ENCODE results near the gene ZNF71. TPM values are rescaled to one million over a fixed set of nuclear protein-coding genes. Genes with fewer than 3 reads are reported as not detected.

Gene ZNF71
- total RNA-seq, result 4.9 and 5.4 TPM in 2 replicates

DNA sequence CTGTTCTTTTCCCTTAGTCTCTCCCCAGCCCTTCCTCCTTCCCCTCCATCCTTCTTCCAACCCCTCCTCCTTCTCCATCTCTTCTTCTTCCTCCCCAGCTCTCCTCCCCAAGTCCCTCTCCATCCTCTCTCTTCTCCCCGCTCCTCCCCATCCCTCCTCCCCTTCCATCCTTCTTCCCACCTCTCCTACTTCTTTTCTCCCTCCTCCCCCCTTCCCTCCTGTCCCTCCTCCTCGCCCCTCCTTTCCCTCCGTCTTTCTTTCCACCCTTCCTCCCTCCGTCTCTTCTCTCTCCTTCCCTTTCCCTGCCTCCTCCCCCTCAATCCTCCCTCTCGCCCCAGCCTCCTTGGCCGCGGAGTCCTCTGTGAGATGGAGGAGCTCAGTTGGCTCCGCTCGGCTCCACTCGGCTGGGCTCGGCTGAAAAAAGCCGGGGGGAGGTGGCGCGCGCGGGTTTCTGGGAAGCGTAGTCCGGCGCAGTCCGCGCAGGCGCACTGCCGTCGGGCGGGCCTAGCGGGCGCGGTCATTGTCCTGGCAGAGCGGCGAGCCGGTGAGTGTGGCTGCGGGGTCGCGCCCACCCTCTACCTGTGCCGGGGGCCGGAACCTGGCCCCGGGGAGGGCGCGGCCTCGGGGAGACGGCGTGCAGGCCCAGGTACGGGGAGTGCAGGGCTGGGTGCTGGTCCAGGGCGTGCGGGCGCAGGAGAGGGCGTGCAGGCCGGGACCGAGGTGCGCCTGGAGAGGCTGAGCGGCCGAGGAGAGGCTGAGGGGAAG, at the start of gene ZNF71:
ZNF71 (plus strand) TSS at position 520 of the 765 bp plus-strand sequence. CDS start 6,257 bp downstream, outside the sequence.
- H3K4me3 Mint-ChIP-seq (ENCODE audit: low read depth), result peak within 1 kb of the TSS; percentile 97
- intact Hi-C loops (cut with micrococcal nuclease), result loop anchor here (1.0 kb wide), 1 partner anchor 28 kb away; the partner anchor contains the start of gene ZNF470
- peaks cover 12% of the 10 kb centered on the region for H3K4me1 Mint-ChIP-seq (ENCODE audit: low read depth)
- peak; percentile 82 for DNase-seq (ENCODE audit: low spot score)
- H3K27me3 Mint-ChIP-seq (ENCODE audit: low read depth), result no peaks in the 10 kb centered on the region
- peak within 1 kb of the TSS; percentile 70 for H3K27ac Mint-ChIP-seq
- peaks cover 28% of the 10 kb centered on the region for H3K36me3 Mint-ChIP-seq (ENCODE audit: low read depth)
- H3K9me3 Mint-ChIP-seq, result peaks cover 51% of the 10 kb centered on the region

DNA sequence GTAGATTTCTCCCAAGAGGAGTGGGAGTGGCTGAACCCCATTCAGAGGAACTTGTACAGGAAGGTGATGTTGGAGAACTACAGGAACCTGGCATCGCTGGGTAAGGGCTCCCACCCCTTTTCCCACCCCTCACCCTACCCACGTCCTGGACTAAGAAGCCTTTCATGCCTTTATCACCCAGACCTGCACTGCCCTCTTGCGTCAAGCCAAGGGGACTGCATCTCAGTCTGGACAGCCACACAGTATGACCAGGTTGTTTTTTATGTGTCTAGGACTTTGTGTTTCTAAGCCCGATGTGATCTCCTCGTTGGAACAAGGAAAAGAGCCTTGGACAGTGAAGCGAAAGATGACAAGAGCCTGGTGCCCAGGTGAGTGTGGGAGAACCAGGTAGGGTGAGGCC, 47.6 kb upstream of the ZNF71 start:
- Mint-ChIP-seq H3K4me1 (ENCODE audit: low read depth) (no peaks in the 10 kb centered on the region), H3K27me3 (ENCODE audit: low read depth) (no peaks in the 10 kb centered on the region), H3K36me3 (ENCODE audit: low read depth) (peaks cover 34% of the 10 kb centered on the region), H3K9me3 (peaks cover 59% of the 10 kb centered on the region), H3K4me3 (ENCODE audit: low read depth) (no peak overlapping the region), H3K27ac (no peak overlapping the region)
- DNase-seq (ENCODE audit: low spot score), result no peak
- intact Hi-C loops (cut with micrococcal nuclease), result no loop called here

DNA sequence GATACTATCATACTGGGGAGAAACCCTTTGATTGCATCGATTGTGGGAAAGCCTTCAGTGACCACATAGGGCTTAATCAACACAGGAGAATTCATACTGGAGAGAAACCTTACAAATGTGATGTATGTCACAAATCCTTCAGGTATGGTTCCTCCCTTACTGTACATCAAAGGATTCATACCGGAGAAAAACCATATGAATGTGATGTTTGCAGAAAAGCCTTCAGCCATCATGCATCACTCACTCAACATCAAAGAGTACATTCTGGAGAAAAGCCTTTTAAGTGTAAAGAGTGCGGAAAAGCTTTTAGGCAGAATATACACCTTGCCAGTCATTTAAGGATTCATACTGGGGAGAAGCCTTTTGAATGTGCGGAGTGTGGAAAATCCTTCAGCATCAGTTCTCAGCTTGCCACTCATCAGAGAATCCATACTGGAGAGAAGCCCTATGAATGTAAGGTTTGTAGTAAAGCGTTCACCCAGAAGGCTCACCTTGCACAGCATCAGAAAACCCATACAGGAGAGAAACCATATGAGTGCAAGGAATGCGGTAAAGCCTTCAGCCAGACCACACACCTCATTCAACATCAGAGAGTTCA, 40.7 kb upstream of the ZNF71 start:
- Mint-ChIP-seq H3K9me3 (peaks cover 68% of the 10 kb centered on the region), H3K27ac (no peak overlapping the region), H3K4me1 (ENCODE audit: low read depth) (no peaks in the 10 kb centered on the region), H3K36me3 (ENCODE audit: low read depth) (peaks cover 28% of the 10 kb centered on the region), H3K27me3 (ENCODE audit: low read depth) (no peaks in the 10 kb centered on the region), H3K4me3 (ENCODE audit: low read depth) (no peak overlapping the region)
- DNase-seq (ENCODE audit: low spot score), result no peak
- intact Hi-C loops (cut with micrococcal nuclease), result no loop called here

DNA sequence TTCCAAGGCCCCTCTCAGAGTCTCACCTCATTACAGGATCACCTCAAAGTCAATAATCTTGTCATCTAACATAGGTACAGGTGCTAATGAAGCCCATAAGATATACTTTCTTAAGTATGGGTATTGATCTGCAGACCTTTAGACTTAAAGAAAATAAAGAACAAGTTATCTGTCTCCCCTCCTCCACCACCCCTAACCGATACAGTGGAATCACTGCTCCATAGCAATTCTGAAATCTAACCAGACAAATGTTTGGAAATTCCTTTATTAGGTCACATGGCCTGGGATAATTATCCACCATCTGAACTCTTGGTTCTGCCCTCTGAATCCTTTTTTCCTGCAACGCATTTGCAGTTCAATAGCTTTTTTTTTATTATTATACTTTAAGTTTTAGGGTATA, 32.3 kb upstream of the ZNF71 start:
- peaks cover 17% of the 10 kb centered on the region for H3K36me3 Mint-ChIP-seq (ENCODE audit: low read depth)
- DNase-seq (ENCODE audit: low spot score), result no peak
- H3K27me3 Mint-ChIP-seq (ENCODE audit: low read depth), result no peaks in the 10 kb centered on the region
- H3K4me1 Mint-ChIP-seq (ENCODE audit: low read depth), result peaks cover 2% of the 10 kb centered on the region
- H3K4me3 Mint-ChIP-seq (ENCODE audit: low read depth), result no peak overlapping the region
- no peak overlapping the region for H3K27ac Mint-ChIP-seq
- H3K9me3 Mint-ChIP-seq, result peaks cover 97% of the 10 kb centered on the region
- intact Hi-C loops (cut with micrococcal nuclease), result loop anchor here (10.0 kb wide), 1 partner anchor 158 kb away; the partner anchor contains the start of gene ZNF583

DNA sequence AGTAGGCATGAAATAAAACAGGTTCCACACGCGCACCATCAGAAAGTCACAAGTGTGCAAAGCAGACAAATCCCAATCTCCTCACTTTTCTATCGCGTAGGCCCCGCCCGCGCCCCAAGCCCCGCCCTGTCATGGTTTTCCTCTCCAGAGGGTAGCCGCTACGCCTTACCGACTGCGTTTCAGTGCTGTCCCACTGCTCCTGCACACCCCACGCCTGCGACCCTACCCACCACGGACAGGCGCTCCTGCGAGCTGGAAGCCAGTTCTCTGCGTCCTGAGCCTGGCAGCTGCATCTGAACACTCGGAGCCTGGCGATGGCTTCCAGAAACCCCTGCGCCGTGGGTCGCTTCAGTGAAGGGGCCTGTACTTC, 28.2 kb upstream of the ZNF71 start:
- Mint-ChIP-seq H3K27me3 (ENCODE audit: low read depth) (no peaks in the 10 kb centered on the region), H3K27ac (peak overlapping the region; percentile 90), H3K4me1 (ENCODE audit: low read depth) (peaks cover 2% of the 10 kb centered on the region), H3K4me3 (ENCODE audit: low read depth) (peak overlapping the region; percentile 91), H3K9me3 (peaks cover 91% of the 10 kb centered on the region), H3K36me3 (ENCODE audit: low read depth) (peaks cover 49% of the 10 kb centered on the region)
- DNase-seq (ENCODE audit: low spot score), result no peak
- intact Hi-C loops (cut with micrococcal nuclease), result loop anchor here (1.0 to 10.0 kb wide), 3 partner anchors 28 to 162 kb away; partner anchors contain the start of genes ZFP28, ZNF583 and ZNF71

DNA sequence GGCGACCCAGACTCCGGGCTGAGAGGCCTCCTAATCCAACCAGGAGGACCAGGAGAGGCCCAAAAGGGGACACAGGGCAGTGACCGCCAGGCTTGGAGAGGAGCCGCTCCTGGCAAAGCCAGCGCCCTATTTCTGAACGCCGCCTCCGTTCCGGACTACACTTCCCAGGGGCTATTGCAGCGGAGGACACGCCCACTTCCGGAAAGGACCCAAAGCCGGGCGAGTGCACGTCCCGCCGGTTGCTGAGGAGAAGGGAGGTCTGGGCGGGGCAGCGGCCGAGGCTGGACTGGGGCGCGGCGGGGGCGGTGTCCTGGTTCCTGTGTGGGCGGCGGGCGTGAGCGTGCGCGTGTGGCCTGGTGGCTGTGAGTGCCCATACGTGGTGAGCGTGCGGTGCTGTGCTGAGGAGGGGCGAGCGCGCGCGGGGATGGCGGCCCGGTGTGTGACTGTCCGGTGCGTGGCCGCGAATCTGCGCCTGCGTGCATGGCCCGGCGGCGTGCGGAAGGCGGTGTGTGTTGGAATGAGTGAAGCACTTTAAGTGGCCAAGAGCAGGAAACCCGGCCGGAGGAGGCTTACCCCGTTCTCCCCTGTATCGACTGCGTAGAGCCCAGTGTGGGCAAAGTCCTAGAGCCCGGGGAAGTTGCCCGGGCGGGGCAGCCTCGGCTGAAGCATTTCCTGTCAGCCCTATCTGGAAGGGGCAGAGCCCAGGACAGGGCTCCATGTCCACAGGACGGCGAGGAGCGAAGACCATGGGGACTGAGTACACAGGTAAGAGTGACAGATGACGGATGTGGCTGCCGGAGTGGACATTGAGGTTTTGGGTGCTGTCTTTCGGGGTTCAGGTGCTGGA, 27.6 kb upstream of the ZNF71 start, which contains the start of gene ZNF470:
ZNF470 (plus strand) TSS at position 195 of the 847 bp plus-strand sequence. CDS start 2,844 bp downstream, outside the sequence.
- H3K36me3 Mint-ChIP-seq (ENCODE audit: low read depth), result peaks cover 50% of the 10 kb centered on the region
- intact Hi-C loops (cut with micrococcal nuclease), result loop anchor here (1.0 to 10.0 kb wide), 3 partner anchors 28 to 163 kb away; partner anchors contain the start of genes ZFP28, ZNF583 and ZNF71
- H3K9me3 Mint-ChIP-seq, result peaks cover 87% of the 10 kb centered on the region
- no peaks in the 10 kb centered on the region for H3K27me3 Mint-ChIP-seq (ENCODE audit: low read depth)
- peaks cover 2% of the 10 kb centered on the region for H3K4me1 Mint-ChIP-seq (ENCODE audit: low read depth)
- DNase-seq (ENCODE audit: low spot score), result peak; percentile 82
- H3K27ac Mint-ChIP-seq, result peak within 1 kb of the TSS; percentile 90
- peak within 1 kb of the TSS; percentile 91 for H3K4me3 Mint-ChIP-seq (ENCODE audit: low read depth)

DNA sequence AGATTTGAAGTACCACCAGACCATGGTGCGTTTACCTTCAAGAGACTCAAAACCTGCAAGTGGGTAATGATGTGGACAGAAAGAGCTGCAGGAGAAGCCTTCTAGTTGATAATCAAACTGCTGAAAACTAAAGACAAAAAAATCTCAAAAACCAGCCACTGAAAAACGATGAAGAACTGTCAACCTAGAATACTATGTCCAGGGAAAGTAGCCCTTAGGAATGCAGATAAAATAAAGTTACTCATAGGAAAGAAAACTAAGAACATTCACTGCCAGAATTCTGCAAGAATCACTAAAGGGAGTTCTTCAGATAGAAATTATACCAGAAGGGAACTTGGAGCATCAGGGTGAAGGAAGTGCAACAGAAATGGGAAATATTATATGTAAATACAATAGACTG, 22.5 kb upstream of the ZNF71 start:
- Mint-ChIP-seq H3K27ac (no peak overlapping the region), H3K9me3 (peaks cover 83% of the 10 kb centered on the region), H3K4me1 (ENCODE audit: low read depth) (no peaks in the 10 kb centered on the region), H3K36me3 (ENCODE audit: low read depth) (peaks cover 72% of the 10 kb centered on the region), H3K4me3 (ENCODE audit: low read depth) (no peak overlapping the region), H3K27me3 (ENCODE audit: low read depth) (no peaks in the 10 kb centered on the region)
- no peak for DNase-seq (ENCODE audit: low spot score)
- intact Hi-C loops (cut with micrococcal nuclease), result no loop called here

DNA sequence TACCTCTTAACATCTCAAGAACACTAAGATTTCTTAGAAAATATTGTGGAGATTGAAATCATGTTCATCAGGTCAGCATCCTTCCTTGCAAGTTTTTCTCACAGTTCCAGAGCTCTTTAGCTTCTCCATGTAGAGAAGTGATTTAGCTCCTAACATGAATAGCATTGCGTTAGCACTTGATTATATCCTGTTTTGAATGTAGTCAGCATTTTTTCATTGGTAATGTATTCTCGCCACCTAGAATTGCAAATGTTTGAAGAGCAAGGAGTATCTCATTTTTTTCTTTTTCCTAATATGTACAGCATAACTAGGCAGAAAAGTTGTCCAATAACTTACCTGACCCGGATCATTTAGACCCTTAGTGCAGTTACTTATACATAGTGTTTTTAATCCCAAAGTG, 21.2 kb upstream of the ZNF71 start:
- peaks cover 83% of the 10 kb centered on the region for H3K9me3 Mint-ChIP-seq
- peaks cover 64% of the 10 kb centered on the region for H3K36me3 Mint-ChIP-seq (ENCODE audit: low read depth)
- no peak overlapping the region for H3K4me3 Mint-ChIP-seq (ENCODE audit: low read depth)
- no peak overlapping the region for H3K27ac Mint-ChIP-seq
- intact Hi-C loops (cut with micrococcal nuclease), result no loop called here
- DNase-seq (ENCODE audit: low spot score), result no peak
- no peaks in the 10 kb centered on the region for H3K27me3 Mint-ChIP-seq (ENCODE audit: low read depth)
- H3K4me1 Mint-ChIP-seq (ENCODE audit: low read depth), result no peaks in the 10 kb centered on the region

DNA sequence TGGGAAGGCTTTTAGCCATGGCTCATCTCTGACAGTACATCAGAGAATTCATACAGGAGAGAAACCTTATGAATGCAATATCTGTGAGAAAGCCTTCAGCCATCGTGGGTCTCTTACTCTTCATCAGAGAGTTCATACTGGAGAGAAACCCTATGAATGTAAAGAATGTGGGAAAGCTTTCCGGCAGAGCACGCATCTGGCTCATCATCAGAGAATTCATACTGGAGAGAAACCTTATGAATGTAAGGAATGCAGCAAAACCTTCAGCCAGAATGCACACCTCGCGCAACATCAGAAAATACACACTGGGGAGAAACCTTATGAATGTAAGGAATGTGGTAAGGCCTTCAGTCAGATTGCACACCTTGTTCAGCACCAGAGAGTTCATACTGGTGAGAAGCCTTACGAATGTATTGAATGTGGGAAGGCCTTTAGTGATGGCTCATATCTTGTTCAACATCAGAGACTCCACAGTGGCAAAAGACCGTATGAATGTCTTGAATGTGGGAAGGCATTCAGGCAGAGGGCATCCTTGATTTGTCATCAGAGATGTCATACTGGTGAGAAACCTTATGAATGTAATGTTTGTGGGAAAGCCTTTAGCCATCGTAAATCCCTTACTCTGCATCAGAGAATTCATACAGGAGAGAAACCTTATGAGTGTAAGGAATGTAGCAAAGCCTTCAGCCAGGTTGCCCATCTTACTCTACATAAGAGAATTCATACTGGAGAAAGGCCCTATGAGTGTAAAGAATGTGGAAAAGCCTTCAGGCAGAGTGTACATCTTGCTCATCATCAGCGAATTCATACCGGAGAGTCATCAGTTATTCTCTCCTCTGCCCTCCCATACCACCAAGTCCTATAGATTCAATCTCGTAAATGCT, 17.1 kb upstream of the ZNF71 start:
- Mint-ChIP-seq H3K27ac (no peak overlapping the region), H3K4me1 (ENCODE audit: low read depth) (no peaks in the 10 kb centered on the region), H3K36me3 (ENCODE audit: low read depth) (peaks cover 41% of the 10 kb centered on the region), H3K9me3 (peaks cover 87% of the 10 kb centered on the region), H3K27me3 (ENCODE audit: low read depth) (no peaks in the 10 kb centered on the region), H3K4me3 (ENCODE audit: low read depth) (no peak overlapping the region)
- no peak for DNase-seq (ENCODE audit: low spot score)
- intact Hi-C loops (cut with micrococcal nuclease), result no loop called here

DNA sequence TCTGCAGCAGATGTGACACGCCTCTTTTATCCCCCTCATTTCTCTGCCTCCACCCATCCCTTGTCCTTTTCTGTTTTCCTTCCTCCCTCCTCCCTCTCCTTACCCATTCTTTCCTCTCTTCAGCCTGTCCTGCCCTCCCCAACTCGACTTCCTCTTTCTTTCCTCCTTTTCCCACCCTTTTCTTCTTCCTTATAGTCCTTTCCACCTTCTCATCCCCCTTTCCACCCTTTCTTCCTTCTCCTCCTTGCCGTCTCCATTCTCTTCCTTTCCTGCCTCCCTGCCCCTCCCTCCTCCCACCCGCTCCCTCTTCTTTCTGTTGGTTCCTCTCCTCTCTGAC, 688 bp upstream of the ZNF71 start:
- Mint-ChIP-seq H3K27ac (peak overlapping the region; percentile 26), H3K4me1 (ENCODE audit: low read depth) (peaks cover 12% of the 10 kb centered on the region), H3K36me3 (ENCODE audit: low read depth) (peaks cover 28% of the 10 kb centered on the region), H3K9me3 (peaks cover 53% of the 10 kb centered on the region), H3K27me3 (ENCODE audit: low read depth) (no peaks in the 10 kb centered on the region), H3K4me3 (ENCODE audit: low read depth) (peak overlapping the region; percentile 97)
- no peak for DNase-seq (ENCODE audit: low spot score)
- intact Hi-C loops (cut with micrococcal nuclease), result no loop called here

DNA sequence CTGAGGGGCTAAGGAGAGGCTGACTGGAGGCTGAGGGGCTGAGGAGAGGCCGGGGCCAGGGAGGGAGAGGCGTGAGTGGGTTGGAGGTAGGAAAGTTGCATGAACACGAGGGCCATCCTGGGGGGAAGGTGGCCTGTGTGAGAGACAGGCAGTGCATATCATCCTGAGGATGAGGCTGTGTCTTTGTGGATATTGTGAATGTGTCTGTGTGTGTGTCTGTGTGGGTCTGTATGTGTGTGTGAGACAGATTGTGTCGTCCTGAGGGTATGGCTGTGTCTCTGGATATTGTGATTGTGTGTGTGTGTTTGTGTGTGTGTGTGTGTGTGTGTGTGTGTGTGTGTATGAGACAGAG, 422 bp downstream of the ZNF71 start:
- Mint-ChIP-seq H3K4me3 (ENCODE audit: low read depth) (peak overlapping the region; percentile 97), H3K36me3 (ENCODE audit: low read depth) (peaks cover 31% of the 10 kb centered on the region), H3K27me3 (ENCODE audit: low read depth) (no peaks in the 10 kb centered on the region), H3K27ac (peak overlapping the region; percentile 70), H3K9me3 (peaks cover 49% of the 10 kb centered on the region), H3K4me1 (ENCODE audit: low read depth) (peaks cover 12% of the 10 kb centered on the region)
- intact Hi-C loops (cut with micrococcal nuclease), result loop anchor here (1.0 kb wide), 1 partner anchor 28 kb away; the partner anchor contains the start of gene ZNF470
- no peak for DNase-seq (ENCODE audit: low spot score)

DNA sequence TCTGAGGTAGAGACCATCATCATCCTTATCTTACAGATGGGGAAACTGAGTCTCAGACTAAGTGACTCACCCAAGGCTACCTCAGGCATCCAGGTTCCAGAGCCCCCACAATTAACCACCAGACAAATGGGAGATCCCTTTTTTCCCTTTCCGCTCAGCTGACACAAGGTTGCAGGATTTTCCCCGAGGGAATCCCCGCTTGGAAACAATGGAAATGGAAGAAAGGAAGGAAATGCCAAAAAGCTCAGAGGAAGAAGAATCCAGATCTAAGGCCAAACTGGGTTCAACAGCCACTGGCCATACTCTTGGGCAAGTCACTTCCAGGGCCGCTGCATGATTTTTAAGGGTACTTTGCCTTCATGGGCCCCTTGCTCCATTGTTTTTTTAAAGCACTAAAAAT, 1.6 kb downstream of the ZNF71 start:
- H3K4me3 Mint-ChIP-seq (ENCODE audit: low read depth), result peak overlapping the region; percentile 97
- no peak for DNase-seq (ENCODE audit: low spot score)
- peaks cover 55% of the 10 kb centered on the region for H3K9me3 Mint-ChIP-seq
- intact Hi-C loops (cut with micrococcal nuclease), result no loop called here
- H3K36me3 Mint-ChIP-seq (ENCODE audit: low read depth), result peaks cover 42% of the 10 kb centered on the region
- H3K27ac Mint-ChIP-seq, result no peak overlapping the region
- H3K27me3 Mint-ChIP-seq (ENCODE audit: low read depth), result no peaks in the 10 kb centered on the region
- peaks cover 12% of the 10 kb centered on the region for H3K4me1 Mint-ChIP-seq (ENCODE audit: low read depth)

All from activated T-helper 2 cell treated with anti-CD3 and anti-CD28 coated beads, Interferon-gamma antibody, Interleukin-2, Interleukin-4, amounts not matched to agents 10 μg/mL and 5 μg/mL and 100 μg/mL, durations not matched to agents 14 hours and 24 hours and 36 hours (primary cell).